Osteocyte (in vitro differentiated cells): ENCODE data around the gene DNAJB9. TPM values are rescaled to one million over a fixed set of nuclear protein-coding genes. Genes with fewer than 3 reads are reported as not detected.

ENCODE experiments used
- DNase-seq: peaks from one replicate; pipeline ENCODE4 v3.0.0; 2021; ENCODE audit warnings: mixed read lengths; ENCODE audit not compliant: unreplicated experiment; ENCODE audit errors: extremely low spot score
- H3K27ac Mint-ChIP-seq: one replicate; pipeline ENCODE4 v1.8.0; 2021; ENCODE audit warnings: mild to moderate bottlenecking, mixed read lengths; ENCODE audit not compliant: unreplicated experiment
- H3K27me3 Mint-ChIP-seq: one replicate; pipeline ENCODE4 v1.8.0; 2021; ENCODE audit warnings: mixed read lengths; ENCODE audit not compliant: unreplicated experiment
- H3K36me3 Mint-ChIP-seq: one replicate; pipeline ENCODE4 v1.8.0; 2021; ENCODE audit warnings: mixed read lengths; ENCODE audit not compliant: unreplicated experiment
- H3K4me1 Mint-ChIP-seq: one replicate; pipeline ENCODE4 v1.8.0; 2021; ENCODE audit warnings: mixed read lengths; ENCODE audit not compliant: unreplicated experiment
- H3K4me3 Mint-ChIP-seq: one replicate; pipeline ENCODE4 v1.8.0; 2021; ENCODE audit warnings: mild to moderate bottlenecking, moderate library complexity, mixed read lengths; ENCODE audit not compliant: unreplicated experiment
- H3K9me3 Mint-ChIP-seq: one replicate; pipeline ENCODE4 v1.8.0; 2021; ENCODE audit warnings: mixed read lengths; ENCODE audit not compliant: unreplicated experiment
- CTCF ChIP-seq: fragments of 200-600 bp; sonication (generic); IDR thresholded peaks from 2 replicates; pipeline ENCODE4 v1.5.0; 2021; ENCODE audit warnings: antibody characterized with exemption, mild to moderate bottlenecking, moderate library complexity
- total RNA-seq: library from RNA; stranded (reverse); gene quantifications from 2 replicates; pipeline ENCODE4 v1.2.1, GENCODE V29; 2021

Gene DNAJB9
- total RNA-seq, 1 donor from 2014 or later = 20.5 TPM

GRCh38 chr7:108526768-108527017 is 43.0 kb upstream of the DNAJB9 start:
- no peak for DNase-seq
- H3K27me3 Mint-ChIP-seq = no peaks in the 10 kb centered on the region
- peak overlapping the region; percentile 99 for H3K27ac Mint-ChIP-seq
- no peaks in the 10 kb centered on the region for H3K36me3 Mint-ChIP-seq
- peaks cover 31% of the 10 kb centered on the region for H3K4me1 Mint-ChIP-seq
- no peak for TF ChIP-seq CTCF
- peak overlapping the region; percentile 95 for H3K4me3 Mint-ChIP-seq
- H3K9me3 Mint-ChIP-seq = no peaks in the 10 kb centered on the region

GRCh38 chr7:108528183-108528712 is 41.4 kb upstream of the DNAJB9 start:
- no peak overlapping the region for H3K4me3 Mint-ChIP-seq
- TF ChIP-seq CTCF = no peak
- H3K27ac Mint-ChIP-seq = no peak overlapping the region
- DNase-seq = no peak
- H3K36me3 Mint-ChIP-seq = no peaks in the 10 kb centered on the region
- no peaks in the 10 kb centered on the region for H3K9me3 Mint-ChIP-seq
- H3K27me3 Mint-ChIP-seq = no peaks in the 10 kb centered on the region
- H3K4me1 Mint-ChIP-seq = peaks cover 23% of the 10 kb centered on the region

DNA sequence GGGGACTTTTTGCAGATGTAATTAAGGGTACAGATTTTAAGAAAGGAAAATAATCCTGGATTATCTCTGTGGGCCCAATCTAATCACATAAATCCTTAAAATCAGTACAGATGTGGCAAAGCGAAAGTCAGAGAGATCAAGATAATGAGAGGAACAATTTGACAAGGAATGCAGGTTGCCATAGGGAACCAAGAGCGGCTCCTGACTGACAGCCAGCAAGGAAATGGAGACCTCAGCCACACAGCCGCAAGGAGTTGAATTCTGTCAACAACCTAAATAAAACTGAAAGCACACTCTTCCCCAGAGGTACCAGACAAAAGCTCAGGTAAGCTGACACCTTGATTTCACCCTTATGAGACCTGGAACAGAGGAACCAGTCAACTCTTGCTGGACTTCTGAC is 40.3 kb upstream of the DNAJB9 start:
- no peak for DNase-seq
- Mint-ChIP-seq H3K4me3 (no peak overlapping the region), H3K27me3 (no peaks in the 10 kb centered on the region), H3K9me3 (no peaks in the 10 kb centered on the region), H3K36me3 (no peaks in the 10 kb centered on the region), H3K27ac (no peak overlapping the region), H3K4me1 (peaks cover 12% of the 10 kb centered on the region)
- no peak for TF ChIP-seq CTCF

GRCh38 chr7:108533712-108534111 is 36.0 kb upstream of the DNAJB9 start:
- H3K36me3 Mint-ChIP-seq = no peaks in the 10 kb centered on the region
- no peak overlapping the region for H3K27ac Mint-ChIP-seq
- no peak for DNase-seq
- H3K9me3 Mint-ChIP-seq = no peaks in the 10 kb centered on the region
- no peak overlapping the region for H3K4me3 Mint-ChIP-seq
- TF ChIP-seq CTCF = no peak
- no peaks in the 10 kb centered on the region for H3K4me1 Mint-ChIP-seq
- H3K27me3 Mint-ChIP-seq = peaks cover 7% of the 10 kb centered on the region

DNA sequence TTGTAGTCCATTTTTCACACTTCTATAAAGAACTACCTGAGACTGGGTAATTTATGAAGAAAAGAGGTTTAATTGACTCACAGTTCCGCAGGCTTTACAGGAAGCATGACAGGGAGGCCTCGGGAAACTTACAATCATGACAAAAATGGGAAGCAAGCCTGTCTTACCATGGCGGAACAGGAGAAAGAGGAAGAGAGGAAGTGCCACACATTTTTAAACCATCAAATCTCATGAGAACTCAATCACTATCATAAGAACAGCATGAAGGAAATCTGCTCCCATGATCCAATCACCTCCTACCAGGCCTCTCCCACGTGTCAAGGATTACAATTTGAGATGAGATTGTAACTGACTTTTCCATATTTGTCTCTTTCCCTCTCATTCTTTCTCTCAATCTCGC is 34.4 kb upstream of the DNAJB9 start:
- H3K36me3 Mint-ChIP-seq = no peaks in the 10 kb centered on the region
- H3K27ac Mint-ChIP-seq = no peak overlapping the region
- no peaks in the 10 kb centered on the region for H3K9me3 Mint-ChIP-seq
- H3K4me1 Mint-ChIP-seq = no peaks in the 10 kb centered on the region
- no peak for DNase-seq
- TF ChIP-seq CTCF = no peak
- peaks cover 7% of the 10 kb centered on the region for H3K27me3 Mint-ChIP-seq
- no peak overlapping the region for H3K4me3 Mint-ChIP-seq
